Smooth muscle cell (in vitro differentiated cells): ENCODE data around the gene KCNQ1. TPM values are rescaled to one million over a fixed set of nuclear protein-coding genes. Genes with fewer than 3 reads are reported as not detected.

Source experiments
- DNase-seq: peaks from one replicate; lab custom pipeline; 2025; ENCODE audit not compliant: unreplicated experiment; lab: John Stamatoyannopoulos, UW
- H2AFZ ChIP-seq: fragments of 200-600 bp; sonication (generic); 2 replicates; pipeline ENCODE4 v1.6.0; 2016; ENCODE audit warnings: antibody characterized with exemption, low read depth, mild to moderate bottlenecking
- H3F3A ChIP-seq: fragments of 200-600 bp; sonication (generic); 2 replicates; pipeline ENCODE4 v1.6.0; 2017; ENCODE audit warnings: antibody characterized with exemption, low read depth
- H3K27ac ChIP-seq: fragments of 200-600 bp; sonication (generic); 2 replicates; pipeline ENCODE4 v1.5.1; 2016; ENCODE audit warnings: low read depth, mild to moderate bottlenecking
- H3K27me3 ChIP-seq: fragments of 200-600 bp; sonication (generic); 2 replicates; pipeline ENCODE4 v1.6.1; 2016; ENCODE audit warnings: low read depth, mild to moderate bottlenecking
- H3K36me3 ChIP-seq: fragments of 200-600 bp; sonication (generic); 2 replicates; pipeline ENCODE4 v1.5.1; 2016; ENCODE audit warnings: low read depth
- H3K4me1 ChIP-seq: fragments of 200-600 bp; sonication (generic); 2 replicates; pipeline ENCODE4 v1.5.1; 2016; ENCODE audit warnings: low read depth
- H3K4me2 ChIP-seq: fragments of 200-600 bp; sonication (generic); 2 replicates; pipeline ENCODE4 v1.6.0; 2016; ENCODE audit warnings: mild to moderate bottlenecking
- H3K4me3 ChIP-seq: fragments of 200-600 bp; sonication (generic); 2 replicates; pipeline ENCODE4 v1.5.1; 2016; ENCODE audit warnings: mild to moderate bottlenecking
- H3K79me2 ChIP-seq: fragments of 200-600 bp; sonication (generic); 2 replicates; pipeline ENCODE4 v1.6.0; 2016; ENCODE audit warnings: low read depth, mild to moderate bottlenecking
- H3K9ac ChIP-seq: fragments of 200-600 bp; sonication (generic); 2 replicates; pipeline ENCODE4 v1.6.0; 2016; ENCODE audit warnings: low read depth
- H3K9me3 ChIP-seq: fragments of 200-600 bp; sonication (generic); replicated peaks from 2 replicates; pipeline ENCODE4 v1.5.1; 2016; ENCODE audit warnings: low read depth
- H4K20me1 ChIP-seq: fragments of 200-600 bp; sonication (generic); 2 replicates; pipeline ENCODE4 v1.6.0; 2016; ENCODE audit warnings: low read depth
- WGBS: methylation state at CpG from one replicate; pipeline ENCODE4 v1.1.7; 2016; ENCODE audit warnings: low lambda C conversion rate; 5-methylcytosine and 5-hydroxymethylcytosine counted together
- polyA plus RNA-seq: library from polyadenylated mRNA; unstranded; fragments of >200 nt; fragmentation: Nextera tagmentation; extraction: Ambion mirVana; gene quantifications from 2 replicates; pipeline ENCODE4 v1.2.1, GENCODE V29; 2016
- total RNA-seq: library from RNA; depleted of rRNA; stranded (reverse); fragments of >200 nt; gene quantifications from 2 replicates; pipeline ENCODE4 v1.2.3, GENCODE V29; 2014
- TF ChIP-seq, protein P1 (sequence below): fragments of 200-600 bp; sonication (generic); IDR thresholded peaks from 2 replicates; pipeline ENCODE4 v1.5.1; 2017; ENCODE audit warnings: borderline replicate concordance, mild to moderate bottlenecking, antibody characterized with exemption; ENCODE audit not compliant: insufficient read depth, poor library complexity, severe bottlenecking

The KCNQ1 gene
- total and polyA plus RNA-seq, 2 experiments from 2014 or later: 1.3 to 2.3 TPM

DNA sequence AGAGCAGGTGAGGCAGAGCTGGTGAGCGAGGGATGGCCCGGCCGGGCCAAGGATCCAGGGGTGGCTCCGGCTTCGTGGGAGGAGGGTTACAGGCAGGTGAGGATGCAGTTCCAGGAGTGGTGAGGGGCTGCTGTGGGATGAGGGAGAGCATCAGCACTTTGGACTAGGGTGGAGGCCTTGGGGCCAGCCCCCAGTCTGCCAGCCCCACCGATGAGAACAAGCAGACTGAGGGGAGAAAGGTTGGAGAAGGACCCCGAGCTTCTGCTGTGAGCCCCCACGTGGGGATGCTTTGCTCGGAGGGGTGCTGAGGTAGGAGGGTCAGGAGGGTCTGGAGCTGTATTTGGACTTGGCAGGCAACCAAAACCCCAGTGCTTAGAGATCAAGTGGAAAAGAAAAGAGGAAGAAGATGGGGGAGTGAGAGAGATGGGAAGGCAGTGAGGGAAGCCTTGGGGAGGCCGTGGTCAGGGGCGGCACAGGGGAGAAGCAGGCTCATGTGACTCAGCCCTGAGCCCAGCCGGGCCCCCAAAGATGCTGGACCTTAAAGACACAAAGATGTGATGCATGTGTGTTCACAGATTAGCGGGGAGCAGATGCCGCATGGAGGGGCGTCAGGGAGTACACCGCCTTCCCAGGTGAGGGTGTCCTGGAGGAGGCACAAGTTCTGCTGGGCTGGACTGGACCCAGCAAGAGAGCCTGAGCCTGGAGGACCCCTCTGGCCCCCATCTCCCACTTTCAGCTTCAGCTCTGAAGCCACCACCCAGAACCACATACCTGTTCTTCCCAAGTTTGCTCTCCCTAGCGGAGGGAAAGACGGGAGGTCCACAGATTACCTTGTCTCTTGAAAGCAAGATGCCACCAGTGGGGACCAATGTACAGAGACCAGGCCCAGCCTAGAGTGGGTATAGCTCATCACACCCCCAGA lies 349.5 kb downstream of the KCNQ1 start:
- H2AFZ ChIP-seq: no peak overlapping the region

DNA sequence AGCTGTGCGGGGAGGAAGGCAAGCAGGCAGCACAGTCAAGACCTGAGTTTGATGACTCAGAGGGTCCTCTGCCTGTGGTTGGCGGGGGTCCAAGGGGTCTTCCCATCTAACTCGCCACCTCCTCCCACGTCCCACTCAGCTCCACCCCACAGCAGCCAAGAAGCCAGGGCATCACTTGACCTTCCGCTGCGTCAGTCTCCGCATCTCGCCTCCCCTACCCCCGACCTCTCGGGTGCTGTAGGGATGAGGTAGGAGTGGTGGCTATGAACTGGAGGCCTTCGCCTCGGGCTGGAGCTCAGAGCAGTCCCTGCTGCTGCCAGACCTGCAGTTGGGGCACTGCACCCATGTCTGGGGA lies 350.1 kb downstream of the KCNQ1 start:
- Histone ChIP-seq H3K27ac (no peak overlapping the region), H3K9ac (no peak overlapping the region), H2AFZ (no peak overlapping the region), H3K4me2 (no peak overlapping the region), H3K79me2 (no peaks in the 10 kb centered on the region), H4K20me1 (no peaks in the 10 kb centered on the region), H3F3A (no peaks in the 10 kb centered on the region), H3K4me1 (no peaks in the 10 kb centered on the region), H3K36me3 (no peaks in the 10 kb centered on the region), H3K9me3 (no peaks in the 10 kb centered on the region), H3K27me3 (no peaks in the 10 kb centered on the region), H3K4me3 (no peak overlapping the region)
- WGBS: 90% methylated on average over 12 of the region's 12 CpGs
- TF ChIP-seq, protein P1, sequence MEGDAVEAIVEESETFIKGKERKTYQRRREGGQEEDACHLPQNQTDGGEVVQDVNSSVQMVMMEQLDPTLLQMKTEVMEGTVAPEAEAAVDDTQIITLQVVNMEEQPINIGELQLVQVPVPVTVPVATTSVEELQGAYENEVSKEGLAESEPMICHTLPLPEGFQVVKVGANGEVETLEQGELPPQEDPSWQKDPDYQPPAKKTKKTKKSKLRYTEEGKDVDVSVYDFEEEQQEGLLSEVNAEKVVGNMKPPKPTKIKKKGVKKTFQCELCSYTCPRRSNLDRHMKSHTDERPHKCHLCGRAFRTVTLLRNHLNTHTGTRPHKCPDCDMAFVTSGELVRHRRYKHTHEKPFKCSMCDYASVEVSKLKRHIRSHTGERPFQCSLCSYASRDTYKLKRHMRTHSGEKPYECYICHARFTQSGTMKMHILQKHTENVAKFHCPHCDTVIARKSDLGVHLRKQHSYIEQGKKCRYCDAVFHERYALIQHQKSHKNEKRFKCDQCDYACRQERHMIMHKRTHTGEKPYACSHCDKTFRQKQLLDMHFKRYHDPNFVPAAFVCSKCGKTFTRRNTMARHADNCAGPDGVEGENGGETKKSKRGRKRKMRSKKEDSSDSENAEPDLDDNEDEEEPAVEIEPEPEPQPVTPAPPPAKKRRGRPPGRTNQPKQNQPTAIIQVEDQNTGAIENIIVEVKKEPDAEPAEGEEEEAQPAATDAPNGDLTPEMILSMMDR: no peak
- no peak for DNase-seq

More for the DNA sequence above, 349.5 kb downstream of the KCNQ1 start:
- WGBS: 96% methylated on average over 18 of the region's 18 CpGs
- no peak for DNase-seq
- no peaks in the 10 kb centered on the region for H3K36me3 ChIP-seq
- no peaks in the 10 kb centered on the region for H3K9me3 ChIP-seq
- H3F3A ChIP-seq: no peaks in the 10 kb centered on the region
- H3K27me3 ChIP-seq: no peaks in the 10 kb centered on the region
- no peak overlapping the region for H3K4me3 ChIP-seq
- no peaks in the 10 kb centered on the region for H3K4me1 ChIP-seq
- H3K4me2 ChIP-seq: no peak overlapping the region
- no peak overlapping the region for H3K9ac ChIP-seq
- TF ChIP-seq, protein P1: no peak
- no peaks in the 10 kb centered on the region for H4K20me1 ChIP-seq
- no peak overlapping the region for H3K27ac ChIP-seq
- H3K79me2 ChIP-seq: no peaks in the 10 kb centered on the region

DNA sequence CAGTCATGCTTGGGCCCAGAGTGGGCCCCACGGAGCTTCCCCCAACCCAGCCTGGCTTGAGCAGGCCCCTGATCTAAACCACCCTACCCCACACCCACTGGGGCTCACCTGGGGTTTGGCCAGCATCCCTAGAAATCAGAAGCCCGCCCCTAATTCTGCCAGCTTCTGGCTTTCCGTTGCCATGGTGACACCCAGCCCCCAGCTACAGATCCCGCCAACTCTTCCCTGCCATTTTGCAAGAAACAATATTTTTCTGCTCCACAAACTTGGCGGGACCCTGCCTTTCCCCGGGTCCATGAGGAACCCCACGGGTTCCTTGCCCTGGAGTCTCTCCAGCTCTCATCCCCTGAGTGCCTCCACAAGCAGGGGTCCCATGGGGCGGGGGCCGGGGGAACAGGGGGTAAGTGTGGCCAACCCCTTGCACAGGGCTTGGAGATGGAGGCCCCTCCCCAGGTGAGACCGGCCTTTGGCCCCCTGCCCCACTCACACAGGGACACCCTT lies 350.7 kb downstream of the KCNQ1 start:
- Histone ChIP-seq H3K36me3 (no peaks in the 10 kb centered on the region), H3K4me1 (no peaks in the 10 kb centered on the region), H3K9ac (no peak overlapping the region), H3K27me3 (no peaks in the 10 kb centered on the region), H3K27ac (no peak overlapping the region), H4K20me1 (no peaks in the 10 kb centered on the region), H3K9me3 (no peaks in the 10 kb centered on the region), H3K4me3 (no peak overlapping the region), H2AFZ (no peak overlapping the region), H3K4me2 (no peak overlapping the region), H3K79me2 (no peaks in the 10 kb centered on the region), H3F3A (no peaks in the 10 kb centered on the region)
- no peak for DNase-seq
- TF ChIP-seq, protein P1: no peak
- WGBS: 95% methylated on average over 7 of the region's 10 CpGs
